Nucleus accumbens (tissue), 56 donors: Measurements from ENCODE around the gene MAP3K4.

Experiments used
- DNase-seq, 56 donors: peaks; one replicate each; lab custom pipeline; 2025; lab: John Stamatoyannopoulos, UW

Gene MAP3K4

GRCh38 chr6:161073930-161074329 lies 82.4 kb downstream of the MAP3K4 start:
- DNase-seq = no peak

- DNase-seq = no peak
Observed at GRCh38 chr6:161074496-161075121, 83.0 kb downstream of the MAP3K4 start.

GRCh38 chr6:161076181-161076677 lies 84.7 kb downstream of the MAP3K4 start:
- DNase-seq = no peak

- DNase-seq = peak in 13 of 56 donors; percentile 6 to 44 (median 17)
Observed at GRCh38 chr6:161079566-161080262, 88.1 kb downstream of the MAP3K4 start.

GRCh38 chr6:161080263-161080970 lies 88.8 kb downstream of the MAP3K4 start:
- DNase-seq = peak in 8 of 56 donors; percentile 1 to 32 (median 17)

GRCh38 chr6:161082215-161082614 lies 90.6 kb downstream of the MAP3K4 start:
- DNase-seq = no peak

GRCh38 chr6:161085246-161085645 lies 93.7 kb downstream of the MAP3K4 start:
- no peak for DNase-seq

GRCh38 chr6:161088676-161089328 lies 97.2 kb downstream of the MAP3K4 start:
- DNase-seq = no peak

GRCh38 chr6:161091151-161091550 lies 99.6 kb downstream of the MAP3K4 start:
- no peak for DNase-seq

GRCh38 chr6:161091972-161092701 lies 100.6 kb downstream of the MAP3K4 start:
- no peak for DNase-seq

GRCh38 chr6:161094955-161095354 lies 103.4 kb downstream of the MAP3K4 start:
- no peak for DNase-seq

GRCh38 chr6:161095916-161096315 lies 104.3 kb downstream of the MAP3K4 start:
- DNase-seq = no peak

GRCh38 chr6:161100072-161100471 lies 108.5 kb downstream of the MAP3K4 start:
- DNase-seq = peak in 38 of 56 donors; percentile 4 to 68 (median 26)

- DNase-seq = peak in 18 of 56 donors; percentile 5 to 41 (median 13)
Observed at GRCh38 chr6:161101517-161101916, 109.9 kb downstream of the MAP3K4 start.

- DNase-seq = no peak
Observed at GRCh38 chr6:161103475-161103874, 111.9 kb downstream of the MAP3K4 start.

- DNase-seq = no peak
Observed at GRCh38 chr6:161104966-161105365, 113.4 kb downstream of the MAP3K4 start.

GRCh38 chr6:161105408-161105807 lies 113.8 kb downstream of the MAP3K4 start:
- DNase-seq = no peak

GRCh38 chr6:161107779-161108730 lies 116.5 kb downstream of the MAP3K4 start:
- no peak for DNase-seq

GRCh38 chr6:161108916-161109315 lies 117.3 kb downstream of the MAP3K4 start:
- DNase-seq = no peak
